DND-41 (cell line): Measurements from ENCODE around the gene VCAN.

ENCODE experiments used
- ATAC-seq: fragments of 200-7000 bp; cut with Tn5 transposase; 3 replicates; pipeline ENCODE4 v1.9.1; 2021; ENCODE audit warnings: low read depth; ENCODE audit not compliant: insufficient read depth
- DNase-seq: peaks from one replicate; pipeline ENCODE4 v3.0.0-alpha.2; 2020
- H2AFZ ChIP-seq: 2 replicates; pipeline ENCODE4 v1.6.0; 2012; ENCODE audit warnings: low read depth, low read length
- H3K27ac ChIP-seq: 2 replicates; pipeline ENCODE4 v1.5.1; 2012; ENCODE audit warnings: low read length, inconsistent platforms
- H3K27me3 ChIP-seq: fragments of 200-600 bp; sonication (generic); 2 replicates; pipeline ENCODE4 v1.6.0; 2012; ENCODE audit warnings: low read length, mild to moderate bottlenecking, inconsistent platforms; ENCODE audit not compliant: insufficient read depth, poor library complexity
- H3K36me3 ChIP-seq: 2 replicates; pipeline ENCODE4 v1.5.1; 2012; ENCODE audit warnings: low read length, inconsistent platforms; ENCODE audit not compliant: insufficient read depth
- H3K4me1 ChIP-seq: 2 replicates; pipeline ENCODE4 v1.5.1; 2012; ENCODE audit warnings: mild to moderate bottlenecking, low read length; ENCODE audit not compliant: insufficient read depth
- H3K4me2 ChIP-seq: 2 replicates; pipeline ENCODE4 v1.6.0; 2012; ENCODE audit warnings: mild to moderate bottlenecking, moderate library complexity, low read length, inconsistent platforms; ENCODE audit not compliant: insufficient read depth
- H3K4me3 ChIP-seq, 2 experiments: fragments of 200-600 bp in 1 of 2; shearing (Covaris generic) in 1 of 2; 2 replicates each; pipeline ENCODE4 v1.5.1; 2012 to 2016; ENCODE audit warnings: inconsistent platforms in 2 of 2, low read length in 2 of 2, mild to moderate bottlenecking in 2 of 2, low read depth in 1 of 2, moderate library complexity in 1 of 2
- H3K79me2 ChIP-seq: 2 replicates; pipeline ENCODE4 v1.6.0; 2012; ENCODE audit warnings: low read length, inconsistent platforms; ENCODE audit not compliant: insufficient read depth
- H3K9ac ChIP-seq: 2 replicates; pipeline ENCODE4 v1.6.0; 2012; ENCODE audit warnings: low read depth, mild to moderate bottlenecking, inconsistent platforms, low read length, moderate library complexity
- H3K9me3 ChIP-seq: 2 replicates; pipeline ENCODE4 v1.5.1; 2012; ENCODE audit warnings: low read length, moderate library complexity, mild to moderate bottlenecking, inconsistent platforms; ENCODE audit not compliant: insufficient read depth, severe bottlenecking
- H4K20me1 ChIP-seq: 2 replicates; pipeline ENCODE4 v1.6.0; 2012; ENCODE audit warnings: low read length; ENCODE audit not compliant: insufficient read depth
- EZH2 ChIP-seq: IDR thresholded peaks from 3 replicates; pipeline ENCODE4 v1.6.1; 2012; ENCODE audit warnings: borderline replicate concordance, low read depth, mild to moderate bottlenecking, moderate library complexity, low read length, inconsistent platforms; ENCODE audit not compliant: severe bottlenecking
- TF ChIP-seq, protein P1 (sequence below): IDR thresholded peaks from 2 replicates; pipeline ENCODE4 v1.5.1; 2012; ENCODE audit warnings: borderline replicate concordance, low read length, moderate library complexity, mild to moderate bottlenecking; ENCODE audit not compliant: poor library complexity, severe bottlenecking; ENCODE audit errors: extremely low read depth

VCAN gene

DNA sequence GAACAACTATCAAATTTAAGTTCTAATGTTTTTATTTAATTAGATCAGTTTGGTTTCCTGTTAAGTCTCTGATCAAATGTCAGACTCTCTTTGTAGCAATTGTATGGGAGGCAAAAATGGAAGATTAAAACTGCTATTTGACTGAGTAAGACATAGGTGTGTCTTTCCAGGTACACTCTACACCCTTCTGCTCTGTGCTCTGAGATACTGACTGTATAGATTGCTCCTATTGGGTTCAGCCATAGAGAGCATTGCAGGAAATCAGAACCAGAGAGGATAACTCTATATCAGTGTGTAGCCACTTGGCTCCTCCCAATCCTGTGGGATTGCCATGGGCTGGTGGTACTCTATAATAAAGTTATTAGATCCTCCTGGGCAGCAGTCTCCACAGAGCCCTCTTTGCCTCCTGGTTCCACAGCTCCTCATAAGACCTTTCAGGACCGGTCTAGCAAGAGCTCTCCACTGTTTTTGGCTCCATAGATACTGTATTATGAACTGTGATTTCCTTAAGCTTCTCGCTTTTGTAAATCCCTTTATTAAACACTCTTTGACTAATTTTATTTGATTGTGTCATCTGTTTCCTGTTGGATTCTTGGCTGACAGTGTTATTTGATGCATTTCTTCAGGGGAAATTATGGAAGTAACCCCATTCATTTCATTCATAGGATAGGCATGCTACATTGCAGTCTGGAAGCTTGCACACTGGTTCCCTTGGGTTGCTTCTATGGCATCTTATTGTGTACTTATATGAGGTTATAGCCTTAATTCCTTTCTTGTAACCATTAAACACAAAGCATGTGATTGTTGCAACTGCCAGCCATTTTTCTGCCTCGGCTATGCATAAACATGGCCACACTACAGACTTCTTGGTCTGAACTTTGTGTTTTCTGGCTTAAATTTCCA lies 115.6 kb downstream of the VCAN start:
- H3K4me3 ChIP-seq, result no peak overlapping the region
- no peak overlapping the region for H3K9ac ChIP-seq
- no peaks in the 10 kb centered on the region for H3K79me2 ChIP-seq
- no peaks in the 10 kb centered on the region for H3K4me1 ChIP-seq
- no peak overlapping the region for H2AFZ ChIP-seq
- no peak overlapping the region for H3K27ac ChIP-seq
- no peaks in the 10 kb centered on the region for H3K27me3 ChIP-seq
- ATAC-seq, result no peak
- DNase-seq, result no peak
- no peak for TF ChIP-seq EZH2
- TF ChIP-seq, protein P1, sequence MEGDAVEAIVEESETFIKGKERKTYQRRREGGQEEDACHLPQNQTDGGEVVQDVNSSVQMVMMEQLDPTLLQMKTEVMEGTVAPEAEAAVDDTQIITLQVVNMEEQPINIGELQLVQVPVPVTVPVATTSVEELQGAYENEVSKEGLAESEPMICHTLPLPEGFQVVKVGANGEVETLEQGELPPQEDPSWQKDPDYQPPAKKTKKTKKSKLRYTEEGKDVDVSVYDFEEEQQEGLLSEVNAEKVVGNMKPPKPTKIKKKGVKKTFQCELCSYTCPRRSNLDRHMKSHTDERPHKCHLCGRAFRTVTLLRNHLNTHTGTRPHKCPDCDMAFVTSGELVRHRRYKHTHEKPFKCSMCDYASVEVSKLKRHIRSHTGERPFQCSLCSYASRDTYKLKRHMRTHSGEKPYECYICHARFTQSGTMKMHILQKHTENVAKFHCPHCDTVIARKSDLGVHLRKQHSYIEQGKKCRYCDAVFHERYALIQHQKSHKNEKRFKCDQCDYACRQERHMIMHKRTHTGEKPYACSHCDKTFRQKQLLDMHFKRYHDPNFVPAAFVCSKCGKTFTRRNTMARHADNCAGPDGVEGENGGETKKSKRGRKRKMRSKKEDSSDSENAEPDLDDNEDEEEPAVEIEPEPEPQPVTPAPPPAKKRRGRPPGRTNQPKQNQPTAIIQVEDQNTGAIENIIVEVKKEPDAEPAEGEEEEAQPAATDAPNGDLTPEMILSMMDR, result no peak
- H3K36me3 ChIP-seq, result no peaks in the 10 kb centered on the region
- H4K20me1 ChIP-seq, result no peaks in the 10 kb centered on the region
- H3K4me2 ChIP-seq, result no peak overlapping the region
- H3K9me3 ChIP-seq, result no peaks in the 10 kb centered on the region

DNA sequence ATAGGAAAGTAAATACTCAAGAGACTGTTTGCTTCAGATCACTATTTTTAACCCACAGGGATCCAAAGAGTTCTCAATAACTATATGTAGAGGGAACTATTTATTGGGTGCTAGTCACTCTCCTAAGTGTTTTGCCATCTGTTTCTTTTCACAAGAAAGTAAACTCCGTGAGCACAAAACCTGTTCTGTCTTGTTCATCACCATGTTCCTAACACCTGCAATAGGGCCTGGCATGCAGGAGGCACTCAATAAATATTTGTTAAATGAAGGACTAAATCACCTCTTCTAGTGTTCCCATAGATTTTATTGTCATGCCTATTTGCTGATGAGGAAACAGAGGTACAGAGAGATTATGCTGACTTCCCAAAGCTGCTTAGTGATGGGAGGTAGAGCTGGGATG lies 118.2 kb downstream of the VCAN start:
- no peaks in the 10 kb centered on the region for H3K27me3 ChIP-seq
- H2AFZ ChIP-seq, result no peak overlapping the region
- no peak overlapping the region for H3K4me2 ChIP-seq
- DNase-seq (no peak), ATAC-seq (no peak)
- no peak overlapping the region for H3K4me3 ChIP-seq
- no peak overlapping the region for H3K27ac ChIP-seq
- TF ChIP-seq EZH2, result no peak
- TF ChIP-seq, protein P1, result no peak
- no peaks in the 10 kb centered on the region for H3K36me3 ChIP-seq
- H3K9me3 ChIP-seq, result no peaks in the 10 kb centered on the region
- no peak overlapping the region for H3K9ac ChIP-seq
- H3K79me2 ChIP-seq, result no peaks in the 10 kb centered on the region
- no peaks in the 10 kb centered on the region for H3K4me1 ChIP-seq
- no peaks in the 10 kb centered on the region for H4K20me1 ChIP-seq

DNA sequence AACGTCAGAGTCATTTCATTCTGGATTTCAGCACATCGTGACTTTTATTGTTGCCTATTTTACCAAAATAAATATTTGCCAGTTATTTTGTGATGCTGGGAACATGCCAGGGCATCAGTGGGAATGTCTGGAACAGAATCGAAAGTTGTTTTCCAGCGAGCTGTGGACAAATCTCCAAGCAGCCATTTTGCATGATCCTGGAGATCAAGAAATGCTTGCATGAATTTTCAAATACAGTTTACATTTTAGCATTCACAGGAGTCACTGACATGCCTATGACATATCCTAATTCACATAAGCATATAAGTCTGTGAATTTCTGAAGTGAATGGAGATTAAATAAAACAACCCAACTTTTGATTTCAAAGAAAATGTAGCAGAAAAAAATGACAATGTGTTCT lies 119.4 kb downstream of the VCAN start:
- no peak for TF ChIP-seq EZH2
- TF ChIP-seq, protein P1, result no peak
- no peak for ATAC-seq
- Histone ChIP-seq H3K4me3 (no peak overlapping the region), H3K9me3 (no peaks in the 10 kb centered on the region), H4K20me1 (no peaks in the 10 kb centered on the region), H3K79me2 (no peaks in the 10 kb centered on the region), H3K4me1 (no peaks in the 10 kb centered on the region), H3K9ac (no peak overlapping the region), H3K27me3 (no peaks in the 10 kb centered on the region), H3K27ac (no peak overlapping the region), H2AFZ (no peak overlapping the region), H3K4me2 (no peak overlapping the region), H3K36me3 (no peaks in the 10 kb centered on the region)
- no peak for DNase-seq
